ENCODE measurements around the gene WDR90.

The WDR90 gene

DNA sequence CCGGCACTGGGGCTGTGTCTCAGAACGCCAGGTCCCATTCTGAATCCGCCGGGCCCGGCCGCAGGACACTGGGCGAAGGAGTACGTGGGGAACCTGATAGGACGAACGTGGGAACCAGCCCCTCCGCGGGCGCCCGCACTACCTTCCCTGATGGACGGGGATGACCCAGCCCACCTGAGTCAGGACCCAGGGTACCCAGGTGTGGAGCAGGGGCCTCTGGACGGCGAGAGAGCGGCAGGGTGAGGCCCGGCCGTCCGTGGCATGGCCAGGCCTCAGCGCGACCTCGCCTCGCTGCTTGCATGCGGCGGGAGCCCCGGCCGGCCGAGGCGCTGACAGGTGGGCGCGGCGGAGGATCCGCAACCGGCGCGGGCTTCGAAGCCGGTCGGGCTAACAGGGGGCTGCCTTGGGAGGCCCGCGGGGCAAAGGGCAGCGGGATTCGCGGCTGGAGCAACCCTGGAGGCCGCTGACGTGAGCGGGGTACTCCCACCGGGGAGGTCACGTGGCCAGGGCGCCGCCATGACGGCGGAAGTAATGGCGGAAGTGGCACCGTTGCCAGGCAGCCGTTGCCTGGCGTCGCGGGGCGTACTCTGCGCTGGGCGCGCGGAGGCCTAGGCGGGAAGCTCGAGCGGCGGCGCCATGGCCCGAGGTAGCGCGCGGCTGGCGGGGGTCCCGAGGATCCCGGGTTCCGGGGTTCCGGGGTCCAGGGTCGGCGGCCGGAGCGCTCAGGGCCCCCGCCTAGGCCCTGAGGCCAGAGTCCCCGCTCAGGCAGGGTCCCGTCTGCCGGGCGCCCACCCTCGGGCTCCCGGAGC lies at the start of gene WDR90:
Gene WDR90 (plus strand): TSS at position 585 of the 809 bp plus-strand sequence. CDS start 52 bp downstream, at position 637.
- CTCF ChIA-PET = interaction anchor here (0.9 to 8.2 kb wide), 10 partner anchors 8 to 248 kb away, joined by 3 to 57 read pairs (median 4); partner anchors contain the start of genes METTL26, RHOT2 and STUB1
- DNase-seq (ENCODE audit: extremely low spot score) = peak; percentile 96
- POLR2A ChIA-PET = interaction anchor here (0.8 to 0.9 kb wide), 2 partner anchors 16 to 78 kb away, joined by 3 to 4 read pairs; no protein-coding TSS in a partner anchor
- TF ChIP-seq, protein P1, sequence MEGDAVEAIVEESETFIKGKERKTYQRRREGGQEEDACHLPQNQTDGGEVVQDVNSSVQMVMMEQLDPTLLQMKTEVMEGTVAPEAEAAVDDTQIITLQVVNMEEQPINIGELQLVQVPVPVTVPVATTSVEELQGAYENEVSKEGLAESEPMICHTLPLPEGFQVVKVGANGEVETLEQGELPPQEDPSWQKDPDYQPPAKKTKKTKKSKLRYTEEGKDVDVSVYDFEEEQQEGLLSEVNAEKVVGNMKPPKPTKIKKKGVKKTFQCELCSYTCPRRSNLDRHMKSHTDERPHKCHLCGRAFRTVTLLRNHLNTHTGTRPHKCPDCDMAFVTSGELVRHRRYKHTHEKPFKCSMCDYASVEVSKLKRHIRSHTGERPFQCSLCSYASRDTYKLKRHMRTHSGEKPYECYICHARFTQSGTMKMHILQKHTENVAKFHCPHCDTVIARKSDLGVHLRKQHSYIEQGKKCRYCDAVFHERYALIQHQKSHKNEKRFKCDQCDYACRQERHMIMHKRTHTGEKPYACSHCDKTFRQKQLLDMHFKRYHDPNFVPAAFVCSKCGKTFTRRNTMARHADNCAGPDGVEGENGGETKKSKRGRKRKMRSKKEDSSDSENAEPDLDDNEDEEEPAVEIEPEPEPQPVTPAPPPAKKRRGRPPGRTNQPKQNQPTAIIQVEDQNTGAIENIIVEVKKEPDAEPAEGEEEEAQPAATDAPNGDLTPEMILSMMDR (IDR thresholded peaks at IDR 0.05; ENCODE audit: control extremely low read depth, extremely low read depth, low read depth, missing control alignments) = no peak

DNA sequence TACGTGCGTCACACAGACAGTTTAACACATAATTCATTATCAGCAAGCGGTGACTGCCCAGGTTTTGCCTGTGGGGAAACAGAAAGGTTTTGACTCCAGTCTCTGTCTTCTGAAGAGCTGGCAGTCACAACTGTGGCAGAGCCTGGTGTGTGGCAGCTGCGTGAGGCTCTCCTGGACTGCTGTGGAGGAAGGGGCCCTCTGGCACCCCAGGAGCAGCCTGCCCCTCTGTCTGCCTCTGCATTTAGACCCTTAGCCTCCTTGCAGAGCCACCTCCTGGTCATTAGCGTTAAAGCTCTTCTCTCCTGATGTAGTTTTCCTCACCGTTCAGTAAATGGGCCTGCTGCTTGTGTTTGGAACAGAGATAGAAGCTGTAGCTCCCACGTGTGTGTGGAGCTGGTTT lies 48.4 kb upstream of the WDR90 start:
- ChIA-PET POLR2A (no interaction called here), CTCF (interaction anchor here (1.0 kb wide), 1 partner anchor 11 kb away, joined by 4 read pairs; no protein-coding TSS in a partner anchor)
- TF ChIP-seq, protein P1 (IDR thresholded peaks at IDR 0.05; ENCODE audit: control extremely low read depth, extremely low read depth, low read depth, missing control alignments) = peak; percentile 35
- DNase-seq (ENCODE audit: extremely low spot score) = no peak

DNA sequence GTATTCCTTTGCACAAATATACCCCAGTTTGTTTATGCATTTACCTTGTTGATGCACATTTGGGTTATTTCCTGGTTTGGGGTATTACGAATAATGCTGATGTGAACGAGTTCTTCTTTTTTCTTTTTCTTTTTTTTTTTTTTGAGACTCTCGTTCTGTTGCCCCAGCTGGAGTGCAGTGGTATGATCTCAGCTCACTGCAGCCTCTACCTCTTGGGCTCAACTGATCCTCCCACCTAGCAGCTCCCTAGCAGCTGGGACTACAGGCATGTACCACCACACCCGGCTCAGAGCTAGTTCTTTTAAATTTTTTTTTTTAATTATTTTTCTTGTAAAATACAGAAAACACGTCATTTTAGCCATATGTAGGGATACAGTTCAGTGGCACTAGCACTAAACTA lies 45.2 kb upstream of the WDR90 start:
- no peak for DNase-seq (ENCODE audit: extremely low spot score)
- POLR2A ChIA-PET = interaction anchor here (0.7 kb wide), 1 partner anchor 63 kb away, joined by 3 read pairs; no protein-coding TSS in a partner anchor
- CTCF ChIA-PET = no interaction called here
- TF ChIP-seq, protein P1 (IDR thresholded peaks at IDR 0.05; ENCODE audit: control extremely low read depth, extremely low read depth, low read depth, missing control alignments) = no peak

DNA sequence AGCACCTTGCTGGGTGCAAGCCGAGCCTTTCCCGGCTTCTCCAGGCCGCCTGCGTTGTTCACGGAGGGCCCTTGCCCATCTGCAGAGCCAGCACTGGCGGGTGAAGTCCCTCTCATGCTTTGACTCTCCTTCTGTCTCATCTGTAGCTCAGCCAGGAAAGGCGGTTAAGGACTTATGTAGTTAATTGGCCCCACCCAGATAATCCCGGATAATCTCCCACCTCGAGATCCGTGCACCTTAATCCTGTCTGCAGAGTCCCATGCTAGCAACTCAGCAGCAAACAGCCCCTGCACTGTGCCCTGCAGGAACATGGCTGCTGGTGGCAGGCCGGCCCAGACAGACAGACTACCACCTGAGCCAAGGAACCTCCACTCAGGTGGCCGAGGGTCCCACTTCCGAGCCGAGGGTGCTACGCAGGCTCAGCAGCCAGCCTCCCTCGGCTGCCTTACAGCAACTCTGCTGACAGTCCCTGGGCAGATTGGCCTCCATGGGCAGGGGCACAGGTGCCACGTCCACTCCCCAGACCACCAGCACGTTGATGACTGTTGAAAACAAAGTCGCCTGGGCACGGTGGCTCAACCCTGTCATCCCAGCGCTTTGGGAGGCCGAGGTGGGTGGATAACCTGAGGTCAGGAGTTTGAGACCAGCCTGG lies 42.4 kb upstream of the WDR90 start:
- POLR2A ChIA-PET = no interaction called here
- CTCF ChIA-PET = no interaction called here
- TF ChIP-seq, protein P1 (IDR thresholded peaks at IDR 0.05; ENCODE audit: control extremely low read depth, extremely low read depth, low read depth, missing control alignments) = no peak
- DNase-seq (ENCODE audit: extremely low spot score) = no peak

DNA sequence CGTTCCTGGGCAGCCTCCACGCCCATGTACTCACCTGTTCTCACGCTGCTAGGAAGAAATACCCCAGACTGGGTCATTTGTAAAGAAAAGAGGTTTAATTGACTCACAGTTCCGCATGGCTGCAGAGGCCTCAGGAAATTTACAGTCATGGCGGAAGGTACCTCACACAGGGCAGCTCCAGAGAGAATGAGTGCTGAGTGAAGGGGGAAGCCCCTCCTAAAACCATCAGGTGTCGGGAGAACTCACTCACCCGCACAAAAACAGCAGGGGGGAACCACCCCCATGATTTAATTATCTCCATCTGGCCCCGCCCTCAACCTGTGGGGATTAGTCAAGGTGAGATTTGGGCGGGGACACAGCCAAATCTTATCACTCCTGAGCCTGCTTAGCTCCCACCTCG lies 41.1 kb upstream of the WDR90 start:
- ChIA-PET POLR2A (no interaction called here), CTCF (interaction anchor here (1.1 kb wide), 1 partner anchor 9 kb away, joined by 3 read pairs; no protein-coding TSS in a partner anchor)
- no peak for DNase-seq (ENCODE audit: extremely low spot score)
- TF ChIP-seq, protein P1 (IDR thresholded peaks at IDR 0.05; ENCODE audit: control extremely low read depth, extremely low read depth, low read depth, missing control alignments) = no peak

DNA sequence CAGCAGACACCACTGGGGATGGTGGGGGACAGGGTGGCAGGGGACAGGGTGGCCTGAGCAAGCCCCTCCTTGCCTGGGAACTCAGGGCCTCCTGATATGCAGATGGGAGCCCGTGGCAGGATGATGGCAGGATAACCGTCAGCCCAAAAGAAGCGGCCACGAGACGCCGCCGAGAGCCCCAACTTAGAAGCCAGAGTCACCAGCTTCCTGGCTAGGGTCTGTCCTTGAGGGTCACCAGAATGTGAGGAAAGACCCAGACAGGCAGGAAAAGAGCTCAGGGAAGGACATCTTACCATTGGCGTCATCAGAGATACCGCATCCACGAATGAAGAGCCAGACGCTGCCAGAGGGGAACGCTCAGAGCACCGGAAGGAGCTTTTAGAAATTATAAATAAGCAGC lies 39.8 kb upstream of the WDR90 start:
- no peak for DNase-seq (ENCODE audit: extremely low spot score)
- POLR2A ChIA-PET = no interaction called here
- TF ChIP-seq, protein P1 (IDR thresholded peaks at IDR 0.05; ENCODE audit: control extremely low read depth, extremely low read depth, low read depth, missing control alignments) = no peak
- CTCF ChIA-PET = interaction anchor here (1.1 to 1.5 kb wide), 2 partner anchors 10 to 11 kb away, joined by 3 to 6 read pairs; no protein-coding TSS in a partner anchor
